GM19395 (cell line): Measurements from ENCODE around the gene REV3L.
"Not testable (repeated sequence)": the region's sequence is repeated elsewhere in the genome, so short reads cannot be mapped to it uniquely, and the experiment has no call there.

Experiments used
- ATAC-seq: cut with Tn5 transposase; IDR thresholded peaks from one replicate; pipeline ENCODE4 v1.9.1; 2021; ENCODE audit warnings: mild to moderate bottlenecking, moderate library complexity; ENCODE audit not compliant: unreplicated experiment

The REV3L gene

DNA sequence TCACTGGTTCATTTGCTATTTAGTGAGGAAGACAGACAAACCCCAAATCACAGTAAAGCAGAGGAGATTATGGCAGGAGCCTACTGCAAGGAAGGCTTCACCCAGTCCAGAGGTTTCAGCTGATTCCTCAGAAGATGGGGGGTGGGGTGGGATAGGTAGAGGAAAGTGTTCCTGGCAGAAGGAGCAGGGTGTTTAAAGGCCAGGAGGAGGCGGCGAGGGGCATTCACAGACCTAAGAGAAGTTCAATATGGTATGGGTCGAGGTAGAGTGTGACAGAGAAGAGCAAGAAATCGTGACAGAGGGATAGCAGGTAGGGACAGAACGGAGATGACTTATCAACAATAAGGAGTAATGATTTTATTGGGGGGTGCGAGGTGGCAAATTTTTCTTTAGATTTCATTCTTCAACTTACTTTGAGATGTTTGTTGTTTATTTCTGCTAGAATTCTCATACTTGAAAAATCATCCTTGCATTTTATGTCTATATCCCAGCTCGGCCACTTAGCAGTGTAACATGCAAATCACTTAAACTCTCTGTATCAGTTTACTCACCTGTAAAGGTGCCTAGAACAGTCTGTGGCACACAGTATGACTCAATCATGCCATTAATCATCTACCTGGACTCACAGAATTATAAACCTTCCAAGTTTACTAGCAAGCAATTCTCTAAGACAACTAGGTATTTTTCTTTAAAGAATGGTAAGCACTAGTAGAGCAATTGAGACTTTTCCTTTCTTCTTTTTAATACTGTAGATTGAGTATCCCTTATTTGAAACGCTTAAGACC, 176.7 kb downstream of the REV3L start:
- no peak for ATAC-seq

DNA sequence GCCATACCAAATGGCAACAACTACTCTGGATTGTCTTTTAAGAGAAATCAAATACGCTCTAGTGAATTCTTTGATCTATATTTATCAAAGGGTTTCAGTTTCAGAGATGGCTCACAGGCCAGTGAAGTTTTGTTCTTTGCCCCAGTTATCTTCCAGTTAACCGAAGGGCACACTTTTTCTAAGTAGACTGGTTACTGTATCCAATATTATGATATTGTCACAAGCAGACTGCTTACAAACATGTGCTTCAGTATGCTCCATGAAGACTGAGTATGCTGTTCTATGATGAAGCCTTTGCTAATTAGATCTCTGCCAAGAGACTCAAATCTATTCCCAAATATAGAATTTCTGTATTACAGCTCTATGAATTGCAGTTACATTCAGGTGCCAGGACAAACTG, 181.1 kb downstream of the REV3L start:
- ATAC-seq = peak; percentile 69

DNA sequence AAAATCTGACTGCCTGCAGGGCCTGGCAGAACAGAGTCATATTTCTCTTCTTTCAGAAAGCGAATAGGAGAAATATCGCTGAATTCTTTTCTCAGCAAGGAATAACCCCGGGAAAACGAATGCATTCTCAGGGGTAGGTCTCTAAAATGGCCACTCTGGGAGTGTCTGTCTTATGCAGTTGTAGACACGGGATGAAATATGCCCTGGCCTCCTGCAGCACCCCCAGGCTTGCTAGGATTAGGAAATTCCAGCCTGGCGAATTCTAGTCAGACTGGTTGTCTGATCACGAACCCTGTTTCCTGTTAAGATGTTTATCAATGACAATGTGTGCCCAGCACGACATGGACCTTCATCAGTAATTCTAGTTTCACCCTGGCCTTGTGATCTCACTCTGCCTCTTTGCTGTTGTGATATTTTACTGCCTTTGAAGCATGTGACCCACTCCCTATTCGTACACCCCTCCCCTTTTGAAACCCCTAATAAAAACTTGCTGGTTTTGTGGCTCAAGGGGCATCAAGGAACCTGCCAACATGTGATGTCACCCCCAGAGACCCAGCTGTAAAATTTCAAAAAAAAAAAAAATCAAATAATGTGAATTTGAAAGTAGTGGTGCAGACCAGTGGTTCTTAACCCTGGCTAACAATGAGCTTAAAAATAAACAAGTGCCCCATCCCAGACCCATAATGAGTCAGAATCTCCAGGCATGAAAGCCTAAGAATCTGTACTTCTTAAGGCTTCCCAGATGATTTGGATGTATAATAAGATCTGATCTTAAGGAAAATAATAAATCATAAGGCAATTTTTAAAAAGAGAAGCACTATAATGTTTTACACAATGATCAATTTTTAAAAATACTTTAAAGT, 181.8 kb downstream of the REV3L start:
- not testable (repeated sequence) for ATAC-seq

DNA sequence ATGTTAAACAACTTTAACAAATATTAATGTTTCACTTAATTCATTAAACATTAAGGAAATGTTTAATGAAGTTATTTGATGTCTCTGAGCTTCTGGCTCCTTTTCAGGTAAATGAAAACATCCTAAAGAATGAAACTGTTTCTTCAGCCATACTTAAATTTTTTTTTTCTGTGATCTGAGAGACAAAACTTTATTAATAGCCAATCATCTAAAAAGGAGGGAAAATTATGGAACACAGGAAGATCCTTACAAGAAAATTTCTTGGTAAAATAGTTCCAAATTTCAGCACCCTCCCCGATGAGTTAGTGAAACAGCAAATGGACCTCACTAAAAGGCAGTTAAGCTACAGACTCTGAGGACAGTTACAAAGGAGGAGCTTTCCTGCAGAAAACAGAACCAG, 185.2 kb downstream of the REV3L start:
- no peak for ATAC-seq

DNA sequence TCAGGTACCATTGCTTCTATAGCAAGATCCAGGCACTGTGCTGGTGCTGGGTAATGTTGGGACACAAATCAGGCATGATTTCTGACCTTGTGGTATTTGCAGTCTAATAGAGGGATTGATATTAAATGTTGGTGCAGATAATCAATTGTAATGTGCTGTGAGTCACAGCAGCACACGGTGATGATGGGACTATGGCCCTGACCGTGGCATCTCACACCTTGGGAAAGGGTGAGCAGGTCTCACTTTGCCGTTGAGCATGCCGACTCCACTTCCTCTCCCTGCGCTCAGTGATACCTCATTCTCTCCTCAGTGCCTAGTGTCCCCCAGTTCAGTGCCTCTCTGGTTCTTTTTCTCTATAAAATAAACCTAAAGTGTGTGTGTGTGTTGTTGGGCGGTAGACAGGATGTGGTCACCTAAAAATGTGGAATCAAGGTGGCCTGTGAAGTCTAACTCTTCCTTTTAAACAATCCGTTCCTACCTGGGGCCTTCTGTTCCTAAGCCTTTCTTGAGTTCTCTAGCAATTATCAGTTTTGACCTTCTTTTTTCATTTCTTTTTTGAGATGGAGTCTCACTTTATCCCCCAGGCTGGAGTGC, 188.5 kb downstream of the REV3L start:
- no peak for ATAC-seq

DNA sequence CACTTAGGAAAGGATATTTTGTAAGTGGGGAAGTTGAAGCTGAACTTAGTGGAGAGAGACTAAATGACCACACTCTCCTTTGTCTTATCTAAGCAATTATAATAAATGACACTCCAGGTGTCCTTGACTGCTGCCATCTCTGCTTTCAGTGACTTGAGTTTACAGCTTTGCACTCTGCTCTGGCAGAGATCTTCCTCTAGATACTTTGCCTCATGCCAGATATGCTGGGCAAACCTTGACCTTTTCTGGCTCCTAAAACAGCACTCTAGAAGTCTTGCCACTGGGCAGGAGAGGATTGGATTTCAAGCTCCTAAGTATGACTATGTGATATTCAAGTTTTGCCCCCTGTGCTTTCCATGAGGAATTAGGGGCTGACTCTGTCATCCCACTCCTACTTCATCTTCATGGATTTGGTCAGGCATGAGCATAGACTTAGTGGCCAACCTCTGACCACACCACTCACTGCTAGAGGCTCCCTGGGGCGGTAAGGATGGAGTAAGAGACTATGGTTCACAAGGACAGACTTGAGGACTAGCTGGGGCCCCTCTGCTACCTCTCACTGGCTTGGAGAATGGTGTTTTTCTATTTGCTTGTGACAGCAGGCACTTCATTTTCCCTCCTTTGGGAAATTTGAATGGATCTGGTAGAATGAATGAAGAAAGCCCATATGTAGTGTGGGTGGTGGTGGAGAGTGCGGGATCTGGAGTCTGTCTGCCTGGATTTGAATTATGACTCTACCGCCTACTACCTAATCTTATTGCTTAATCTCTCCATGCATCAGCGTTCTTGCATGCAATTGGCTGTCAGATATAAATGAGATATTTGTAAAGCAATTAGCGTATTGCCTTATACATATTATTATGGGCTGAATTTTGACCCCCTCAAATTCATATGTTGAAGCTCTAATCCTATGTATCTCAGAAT, 191.4 kb downstream of the REV3L start:
- ATAC-seq = peak; percentile 15

DNA sequence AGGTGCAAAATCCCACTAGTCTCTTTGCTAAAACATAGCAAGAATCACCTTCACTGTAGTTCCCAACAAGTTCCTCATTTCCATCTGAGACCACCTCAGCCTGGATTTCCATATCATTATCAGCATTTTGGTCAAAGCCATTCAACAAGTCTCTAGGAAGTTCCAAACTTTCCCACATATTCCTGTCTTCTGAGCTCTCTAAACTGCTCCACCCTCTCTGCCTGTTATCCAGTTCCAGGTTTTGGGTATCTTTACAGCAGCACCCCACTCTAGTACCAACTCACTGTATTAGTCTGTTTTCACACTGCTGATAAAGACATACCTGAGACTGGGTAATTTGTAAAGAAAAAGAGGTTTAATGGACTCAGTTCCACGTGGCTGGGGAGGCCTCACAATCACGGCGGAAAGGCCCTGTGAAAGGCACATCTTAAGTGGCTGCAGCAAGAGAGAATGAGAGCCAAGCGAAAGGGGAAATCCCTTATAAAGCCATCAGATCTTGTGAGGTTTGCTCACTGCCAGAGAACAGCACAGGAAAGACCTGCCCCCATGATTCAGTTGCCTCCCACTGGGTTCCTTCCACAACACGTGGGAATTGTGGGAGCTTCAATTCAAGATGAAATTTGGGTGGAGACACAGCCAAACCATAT, 192.2 kb downstream of the REV3L start:
- ATAC-seq = peak; percentile 94

DNA sequence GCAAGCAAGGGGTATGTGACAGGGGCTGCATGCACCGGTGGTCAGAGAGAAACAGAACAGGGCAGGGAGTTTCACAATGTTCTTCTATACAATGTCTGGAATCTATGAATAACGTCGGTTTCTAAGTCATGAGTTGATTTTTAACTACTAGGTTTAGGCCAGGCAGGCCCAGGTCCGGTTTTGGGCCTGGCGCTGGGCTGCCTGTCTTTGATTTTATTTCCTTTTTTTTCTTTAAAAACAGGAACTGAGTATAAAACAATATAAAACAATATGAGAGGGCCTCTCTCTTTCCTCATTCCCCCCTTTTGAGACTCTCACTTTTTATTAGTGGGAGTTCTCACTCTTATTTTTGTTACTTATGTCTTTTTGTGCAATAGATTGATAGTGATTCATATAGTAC, 198.7 kb downstream of the REV3L start:
- ATAC-seq = not testable (repeated sequence)

DNA sequence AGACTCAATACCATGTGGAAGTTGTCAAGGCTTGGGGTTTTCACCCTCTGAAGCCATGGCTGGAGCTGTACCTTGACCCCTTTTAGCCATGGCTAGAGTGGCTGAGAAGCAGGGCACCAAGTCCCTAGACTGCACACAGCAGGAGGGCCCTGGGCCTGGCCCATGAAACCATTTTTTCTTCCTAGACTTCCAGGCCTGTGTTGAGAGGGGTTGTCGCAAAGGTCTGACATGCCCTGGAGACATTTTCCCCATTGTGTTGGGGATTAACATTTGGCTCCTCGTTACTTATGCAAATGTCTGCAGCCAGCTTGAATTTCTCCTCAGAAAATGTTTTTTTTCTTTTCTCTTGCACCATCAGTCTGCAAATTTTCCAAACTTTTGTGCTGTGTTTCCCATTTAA, 199.3 kb downstream of the REV3L start:
- ATAC-seq = no peak

DNA sequence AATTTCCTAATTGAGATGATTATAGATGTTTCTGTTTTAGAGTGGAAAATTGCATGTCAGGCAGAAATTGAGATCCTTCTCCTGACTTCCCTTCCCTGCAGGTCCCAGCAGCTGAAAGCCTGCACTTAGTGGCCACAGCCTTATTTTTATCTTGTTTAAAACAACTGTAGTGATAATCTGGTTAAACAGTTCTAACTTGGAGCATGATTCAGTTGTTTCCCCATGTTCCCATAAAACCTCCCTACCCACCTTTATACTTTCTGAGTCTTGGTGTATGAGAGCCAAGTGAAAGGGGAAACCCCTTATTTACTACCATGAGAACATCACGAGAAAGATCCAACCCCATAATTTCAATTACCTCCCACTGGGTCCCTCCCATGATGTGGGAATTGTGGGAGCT, 200.5 kb downstream of the REV3L start:
- no peak for ATAC-seq

DNA sequence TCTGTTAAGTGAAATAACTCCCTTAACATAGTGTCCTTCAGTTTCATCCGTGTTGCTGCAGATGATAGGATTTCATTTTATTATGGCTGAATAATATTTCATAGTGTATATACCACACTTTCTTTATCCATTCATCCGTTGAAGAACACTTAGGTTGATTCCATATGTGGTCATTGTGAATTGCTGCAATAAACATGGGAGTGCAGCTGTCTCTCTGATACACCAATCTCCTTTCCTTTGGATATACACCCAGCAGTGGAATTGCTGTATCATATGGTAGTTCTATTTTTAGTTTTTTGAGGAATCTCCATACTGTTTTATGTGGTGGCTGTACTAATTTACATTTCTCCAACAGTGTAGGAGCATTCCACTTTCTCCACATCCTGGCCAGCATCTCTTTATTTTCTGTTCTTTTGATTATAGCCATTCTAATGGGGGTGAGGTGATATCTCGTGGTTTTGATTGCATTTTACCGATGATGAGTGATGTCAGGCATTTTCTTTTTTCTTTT, 202.5 kb downstream of the REV3L start:
- no peak for ATAC-seq

DNA sequence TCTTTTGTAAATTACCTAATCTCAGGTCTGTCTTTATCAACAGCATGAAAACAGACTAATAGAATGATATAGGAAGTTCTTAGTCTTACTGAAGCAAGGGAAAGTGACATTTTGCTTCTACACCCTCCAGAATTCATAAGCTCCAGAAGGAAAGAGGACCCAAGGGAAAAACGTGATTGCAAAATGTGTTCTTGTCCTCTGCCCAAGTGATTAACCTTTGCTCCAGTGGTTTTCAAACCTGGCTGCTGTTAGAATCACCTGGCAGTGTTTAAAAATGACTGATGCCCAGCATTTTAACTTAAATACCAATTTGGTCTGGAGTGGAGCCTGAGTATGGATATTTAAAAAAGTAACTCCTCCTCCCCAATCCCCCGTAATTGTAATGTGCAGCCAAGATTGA, 204.3 kb downstream of the REV3L start:
- no peak for ATAC-seq

DNA sequence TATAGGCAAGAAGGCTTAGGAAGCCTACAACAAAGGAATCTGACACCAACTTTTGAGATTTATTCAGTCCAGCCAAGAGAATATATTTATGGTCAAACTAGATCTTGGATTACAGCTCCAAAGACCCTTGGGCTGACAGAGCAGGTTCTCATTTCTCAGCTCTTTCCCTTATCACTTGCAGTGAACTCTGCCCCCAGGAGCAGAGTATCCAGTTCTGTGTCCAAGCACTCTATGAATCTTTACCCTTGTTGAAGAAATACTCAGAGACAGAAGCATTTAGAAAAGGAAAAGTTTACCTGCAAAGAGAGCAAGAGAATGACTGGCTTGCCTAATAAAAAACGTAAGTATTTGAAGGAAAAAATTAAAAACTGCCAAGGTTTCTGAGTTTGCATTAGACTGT, 205.2 kb downstream of the REV3L start:
- no peak for ATAC-seq

DNA sequence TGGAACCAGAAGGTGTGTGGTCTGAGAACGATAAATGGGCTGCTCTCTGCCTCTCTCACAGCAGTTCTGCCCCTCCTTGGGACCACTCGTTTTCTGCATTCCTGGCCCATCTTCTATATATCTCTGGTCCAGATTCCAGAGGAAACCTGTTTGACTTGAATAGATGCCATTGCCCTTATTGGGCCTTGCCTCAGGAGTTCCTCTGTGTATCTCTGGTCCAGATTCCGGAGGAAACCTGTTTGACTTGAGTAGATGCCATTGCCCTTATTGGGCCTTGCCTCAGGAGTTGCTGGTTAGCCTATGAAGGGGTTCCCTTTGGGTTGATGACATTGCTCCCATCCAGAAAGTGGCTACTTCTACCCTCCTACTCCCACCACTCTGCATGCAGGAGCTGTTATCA, 206.3 kb downstream of the REV3L start:
- no peak for ATAC-seq

DNA sequence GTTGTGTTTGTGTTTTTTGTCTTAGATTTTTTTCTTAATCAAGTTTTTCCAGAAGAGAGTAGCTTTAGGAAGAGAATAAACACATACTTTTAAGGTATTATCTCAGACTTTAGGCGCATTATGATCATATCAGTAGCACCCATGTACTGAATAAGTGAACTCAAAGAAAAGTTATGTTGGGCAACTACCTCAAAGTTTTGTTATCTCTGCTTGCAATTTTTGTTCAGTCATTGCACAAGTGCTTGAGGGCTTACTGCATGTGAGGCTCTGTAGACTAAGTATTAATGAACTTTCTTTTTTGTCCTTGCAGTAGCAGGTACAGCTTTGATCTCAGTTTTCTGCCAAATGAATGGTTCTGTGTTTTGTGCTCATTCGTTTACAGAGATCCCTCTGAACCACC, 206.7 kb downstream of the REV3L start:
- ATAC-seq = no peak

DNA sequence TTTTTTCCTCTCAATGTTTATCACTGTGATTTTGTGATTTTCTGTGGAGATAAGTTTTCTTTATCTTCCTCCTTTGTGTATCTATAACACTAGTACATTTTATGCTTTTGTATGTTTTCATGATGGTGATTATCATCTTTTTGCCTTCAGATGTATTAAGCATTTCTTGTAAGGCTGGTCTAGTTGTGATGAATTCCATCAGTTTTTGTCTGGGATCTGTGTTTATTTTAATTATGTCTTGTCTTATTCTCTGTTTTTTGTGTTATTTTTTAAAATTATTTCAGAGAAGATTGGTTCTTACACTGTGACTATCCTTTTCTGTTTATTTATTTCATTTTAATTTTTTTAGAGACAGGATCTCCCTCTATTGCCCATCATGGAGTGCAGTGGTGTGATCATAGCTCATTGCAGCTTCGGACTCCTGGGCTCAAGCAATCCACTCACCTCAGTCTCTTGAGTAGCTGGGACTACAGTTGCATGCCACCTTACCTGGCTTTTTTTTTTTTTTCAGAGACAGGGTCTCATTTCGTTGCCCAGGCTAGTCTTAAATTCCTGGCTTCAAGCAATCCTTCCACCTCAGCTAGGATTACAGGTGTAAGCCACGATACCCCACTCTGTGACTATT, 208.3 kb downstream of the REV3L start:
- no peak for ATAC-seq

DNA sequence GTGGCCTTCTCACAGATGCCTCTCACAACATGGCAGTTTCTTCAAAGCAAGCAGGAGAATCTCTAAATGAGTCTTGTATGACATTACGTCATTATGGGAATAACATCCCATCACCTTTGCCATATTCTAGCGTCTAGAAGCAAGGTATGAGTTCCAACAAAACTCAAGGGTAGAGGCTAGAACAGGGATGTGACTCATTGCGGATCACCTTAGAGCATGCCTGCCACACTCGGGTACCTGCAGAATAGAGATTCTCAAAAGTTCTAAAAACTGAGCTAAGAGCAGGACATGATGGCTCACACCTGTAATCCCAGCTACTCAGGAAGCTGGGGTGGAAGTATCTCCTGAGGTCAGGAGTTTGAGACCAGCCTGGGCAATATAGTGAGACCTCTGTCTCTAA, 212.9 kb downstream of the REV3L start:
- no peak for ATAC-seq

DNA sequence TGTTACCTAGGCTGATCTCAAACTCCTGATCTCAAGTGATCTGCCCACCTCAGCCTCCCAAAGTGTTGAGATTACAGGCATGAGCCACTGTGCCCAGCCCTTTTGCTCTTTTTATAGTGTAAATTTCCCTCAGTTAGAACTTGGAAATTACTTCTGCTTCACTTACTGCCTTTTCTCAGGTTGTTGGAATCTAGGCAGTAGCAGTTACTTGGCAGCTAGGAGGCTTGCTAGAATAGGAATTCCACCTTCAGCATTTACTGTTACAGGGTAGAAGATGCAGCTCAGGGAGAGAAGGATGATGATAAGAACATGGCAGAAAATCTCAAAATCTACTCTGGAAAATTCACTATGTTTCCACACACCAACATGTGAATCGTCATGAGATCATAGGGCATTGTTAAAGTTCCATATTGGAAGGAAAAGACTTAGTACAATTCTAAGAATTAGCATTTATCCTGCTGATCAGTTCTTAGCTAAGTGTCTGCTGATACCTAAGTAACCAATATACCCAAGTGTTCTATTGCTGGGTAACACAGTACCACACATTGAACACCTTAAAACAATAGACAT, 213.5 kb downstream of the REV3L start:
- ATAC-seq = no peak

DNA sequence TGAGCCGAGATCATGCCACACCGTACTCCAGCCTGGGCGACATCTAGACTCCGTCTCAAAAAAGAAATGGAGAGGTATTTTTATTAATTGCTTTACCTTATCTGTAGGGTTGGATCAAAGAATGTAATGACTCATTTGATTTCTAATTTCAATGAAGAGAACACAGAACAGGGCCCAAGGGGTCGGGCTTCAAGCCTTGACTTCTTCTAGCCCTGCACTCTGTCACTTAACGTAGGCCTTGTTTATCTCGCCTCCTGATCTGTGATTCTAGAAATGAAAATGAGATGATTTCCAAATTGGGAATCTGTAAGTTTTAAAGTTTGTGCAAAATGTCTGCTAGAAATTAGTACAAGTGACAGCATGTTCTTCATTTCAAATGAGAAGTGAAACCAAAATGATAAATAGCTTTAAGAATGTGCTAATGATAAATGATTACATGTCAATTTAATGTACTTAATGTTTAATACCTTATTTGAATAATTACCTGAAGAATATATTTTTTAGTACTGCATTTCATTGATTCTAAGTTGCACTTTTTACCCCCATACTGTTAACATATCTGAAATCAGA, 215.2 kb downstream of the REV3L start:
- ATAC-seq = no peak
